ENCODE results near the gene ALDH1L1. TPM values are rescaled to one million over a fixed set of nuclear protein-coding genes. Genes with fewer than 3 reads are reported as not detected.

Gene ALDH1L1
- total RNA-seq, 2 donors from 2014 or later = 54.7 to 65.3 TPM

DNA sequence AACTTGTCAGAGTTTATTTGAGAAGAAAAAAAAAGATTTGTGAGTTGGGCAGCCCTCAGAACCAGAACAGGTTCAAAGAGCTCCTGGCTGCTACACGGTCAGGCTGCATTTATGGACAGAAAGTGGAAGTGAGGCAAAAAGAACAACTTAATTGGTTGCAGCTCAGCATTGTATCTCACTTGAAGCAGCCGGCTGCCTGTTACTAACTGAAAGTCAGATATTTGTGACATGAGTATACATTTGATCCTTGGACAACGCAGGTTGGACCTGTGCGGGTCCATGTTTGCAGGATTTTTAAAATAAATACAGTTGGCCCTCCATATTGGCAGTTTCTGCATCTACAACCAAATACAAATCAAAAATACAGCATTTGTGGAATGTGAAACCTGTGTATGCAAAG lies 7.5 kb upstream of the ALDH1L1 start:
- TF ChIP-seq, protein P1, sequence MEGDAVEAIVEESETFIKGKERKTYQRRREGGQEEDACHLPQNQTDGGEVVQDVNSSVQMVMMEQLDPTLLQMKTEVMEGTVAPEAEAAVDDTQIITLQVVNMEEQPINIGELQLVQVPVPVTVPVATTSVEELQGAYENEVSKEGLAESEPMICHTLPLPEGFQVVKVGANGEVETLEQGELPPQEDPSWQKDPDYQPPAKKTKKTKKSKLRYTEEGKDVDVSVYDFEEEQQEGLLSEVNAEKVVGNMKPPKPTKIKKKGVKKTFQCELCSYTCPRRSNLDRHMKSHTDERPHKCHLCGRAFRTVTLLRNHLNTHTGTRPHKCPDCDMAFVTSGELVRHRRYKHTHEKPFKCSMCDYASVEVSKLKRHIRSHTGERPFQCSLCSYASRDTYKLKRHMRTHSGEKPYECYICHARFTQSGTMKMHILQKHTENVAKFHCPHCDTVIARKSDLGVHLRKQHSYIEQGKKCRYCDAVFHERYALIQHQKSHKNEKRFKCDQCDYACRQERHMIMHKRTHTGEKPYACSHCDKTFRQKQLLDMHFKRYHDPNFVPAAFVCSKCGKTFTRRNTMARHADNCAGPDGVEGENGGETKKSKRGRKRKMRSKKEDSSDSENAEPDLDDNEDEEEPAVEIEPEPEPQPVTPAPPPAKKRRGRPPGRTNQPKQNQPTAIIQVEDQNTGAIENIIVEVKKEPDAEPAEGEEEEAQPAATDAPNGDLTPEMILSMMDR (IDR thresholded peaks at IDR 0.05) = no peak
- TF ChIP-seq POLR2A (IDR thresholded peaks at IDR 0.05) = no peak
- H3K27ac ChIP-seq = no peak overlapping the region
- peaks cover 19% of the 10 kb centered on the region for H3K4me1 ChIP-seq
- H3K4me3 ChIP-seq = no peak overlapping the region
- H3K27me3 ChIP-seq = no peaks in the 10 kb centered on the region
- intact Hi-C loops (cut with DNase I) = no loop called here
- ATAC-seq (no peak), DNase-seq (no peak)
- no peaks in the 10 kb centered on the region for H3K9me3 ChIP-seq
- WGBS, 2 donors = 81 to 90% methylated on average over 4 of the region's 4 CpGs
- no peaks in the 10 kb centered on the region for H3K36me3 ChIP-seq (replicated peaks in 1 of 2; ENCODE audit: insufficient read depth in 1 of 2, low read depth in 2 of 2)

DNA sequence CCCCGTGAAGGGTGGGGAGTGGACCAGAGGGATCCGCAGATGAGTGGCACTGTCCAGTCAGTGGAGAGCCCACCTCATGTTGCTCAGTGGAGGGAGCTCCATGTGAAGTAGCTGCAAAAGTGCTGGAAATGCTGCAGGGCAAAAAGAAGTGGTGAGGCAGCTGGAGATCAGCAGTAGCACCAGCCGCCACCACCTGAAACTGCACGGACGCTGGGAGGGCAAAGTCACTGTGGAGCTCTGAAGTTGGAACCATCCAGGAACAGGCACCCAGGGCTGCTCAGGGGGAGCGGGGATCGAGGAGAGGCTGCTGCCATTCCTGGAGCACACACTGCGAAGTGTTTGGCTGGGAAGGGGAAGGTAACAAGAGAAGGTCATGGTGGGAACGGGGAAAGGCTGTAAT lies 6.4 kb upstream of the ALDH1L1 start:
- no peaks in the 10 kb centered on the region for H3K27me3 ChIP-seq
- no peaks in the 10 kb centered on the region for H3K9me3 ChIP-seq
- intact Hi-C loops (cut with DNase I) = no loop called here
- no peak for DNase-seq
- TF ChIP-seq, protein P1 (IDR thresholded peaks at IDR 0.05) = no peak
- H3K4me1 ChIP-seq = peaks cover 27% of the 10 kb centered on the region
- H3K27ac ChIP-seq = no peak overlapping the region
- no peaks in the 10 kb centered on the region for H3K36me3 ChIP-seq (replicated peaks in 1 of 2; ENCODE audit: insufficient read depth in 1 of 2, low read depth in 2 of 2)
- WGBS, 2 donors = 91 to 93% methylated on average over 9 of the region's 9 CpGs
- H3K4me3 ChIP-seq = no peak overlapping the region
- ATAC-seq = no peak

DNA sequence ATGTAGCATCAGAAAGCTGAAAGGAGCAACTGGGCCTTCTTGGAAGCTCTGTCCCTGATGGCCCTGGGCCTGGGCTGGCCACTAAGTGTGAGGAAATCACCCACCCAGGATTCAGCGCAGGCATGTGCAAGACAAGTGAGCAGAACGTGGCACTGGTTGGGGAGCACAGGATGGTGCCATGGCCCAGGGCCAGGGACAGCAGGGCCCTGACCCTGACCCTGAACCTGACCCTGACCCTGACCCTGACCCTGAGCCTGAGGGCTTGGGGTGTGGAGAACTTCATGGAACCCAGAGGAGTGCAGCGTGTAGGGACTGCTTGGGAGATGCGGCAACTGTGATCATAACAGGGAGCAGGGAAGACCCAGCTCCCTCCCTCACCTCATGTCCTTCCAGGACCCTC lies 5.9 kb upstream of the ALDH1L1 start:
- DNase-seq = no peak
- ATAC-seq = no peak
- Histone ChIP-seq H3K36me3 (replicated peaks in 1 of 2; ENCODE audit: insufficient read depth in 1 of 2, low read depth in 2 of 2) (no peaks in the 10 kb centered on the region), H3K9me3 (no peaks in the 10 kb centered on the region), H3K4me1 (peaks cover 32% of the 10 kb centered on the region), H3K27me3 (no peaks in the 10 kb centered on the region), H3K27ac (no peak overlapping the region), H3K4me3 (no peak overlapping the region)
- TF ChIP-seq, protein P1 (IDR thresholded peaks at IDR 0.05) = no peak
- TF ChIP-seq POLR2A (IDR thresholded peaks at IDR 0.05) = no peak
- intact Hi-C loops (cut with DNase I) = no loop called here
- WGBS, 2 donors = 70 to 93% methylated on average over 2 to 4 of the region's 4 CpGs

DNA sequence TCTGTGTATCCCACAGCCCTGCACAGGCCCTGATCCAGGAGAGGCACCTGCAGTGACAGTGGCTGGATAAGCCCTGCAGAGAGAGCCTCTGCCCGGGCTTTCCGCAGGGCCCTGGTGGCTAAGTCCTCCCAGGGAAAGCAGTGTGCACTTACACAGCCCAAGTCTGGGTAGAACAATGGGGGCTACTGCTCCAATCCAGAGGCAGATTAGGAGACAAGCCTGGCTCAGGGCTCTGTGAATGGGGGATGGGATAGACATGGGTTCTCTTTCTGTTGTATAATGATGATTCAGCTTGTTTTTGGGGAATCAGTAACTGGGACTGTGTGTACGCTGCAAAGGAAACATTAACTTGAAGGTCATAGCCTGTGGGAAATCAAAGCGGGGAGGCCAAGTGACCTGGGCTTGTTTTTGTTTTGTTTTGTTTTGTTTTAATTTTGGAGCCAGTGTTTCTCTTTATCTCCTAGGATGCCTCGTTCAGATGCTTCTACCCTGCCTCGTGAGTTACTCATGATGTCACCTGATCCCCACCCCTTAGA lies 4.1 kb upstream of the ALDH1L1 start:
- TF ChIP-seq POLR2A (IDR thresholded peaks at IDR 0.05) = no peak
- TF ChIP-seq, protein P1 (IDR thresholded peaks at IDR 0.05) = no peak
- H3K4me1 ChIP-seq = peaks cover 36% of the 10 kb centered on the region
- peak overlapping the region in 3 of 4 donors; percentile 68 to 77 (median 72) for H3K27ac ChIP-seq
- no peak overlapping the region for H3K4me3 ChIP-seq
- no peaks in the 10 kb centered on the region for H3K27me3 ChIP-seq
- DNase-seq = peak in 2 of 4 donors; percentile 25 to 37
- intact Hi-C loops (cut with DNase I) = no loop called here
- H3K9me3 ChIP-seq = no peaks in the 10 kb centered on the region
- H3K36me3 ChIP-seq (replicated peaks in 1 of 2; ENCODE audit: insufficient read depth in 1 of 2, low read depth in 2 of 2) = no peaks in the 10 kb centered on the region
- ATAC-seq = no peak
- 48 to 50% methylated on average over 5 of the region's 6 CpGs for WGBS, 2 donors

DNA sequence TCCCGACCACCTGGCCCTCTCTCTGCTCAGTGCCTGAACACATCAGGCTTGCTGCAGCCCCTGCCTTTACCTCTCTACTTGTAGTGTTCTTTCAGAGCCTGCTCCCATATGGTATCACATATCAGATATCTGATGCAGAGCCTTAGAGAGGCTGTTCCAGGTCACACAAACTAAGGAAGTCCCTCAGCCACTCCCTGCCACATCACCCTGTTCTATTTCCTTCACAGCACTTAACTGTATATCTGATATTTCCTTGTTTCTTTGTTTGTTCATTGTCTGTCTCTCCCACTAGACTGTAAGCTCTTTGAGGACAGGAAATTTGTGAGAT lies 976 bp upstream of the ALDH1L1 start:
- intact Hi-C loops (cut with DNase I) = no loop called here

More for the DNA sequence above, 976 bp upstream of the ALDH1L1 start:
- DNase-seq (peak in 1 of 4 donors; percentile 31), ATAC-seq (peak; percentile 4)
- H3K9me3 ChIP-seq = no peaks in the 10 kb centered on the region
- no peaks in the 10 kb centered on the region for H3K36me3 ChIP-seq (replicated peaks in 1 of 2; ENCODE audit: insufficient read depth in 1 of 2, low read depth in 2 of 2)
- H3K4me1 ChIP-seq = peaks cover 47% of the 10 kb centered on the region
- no peaks in the 10 kb centered on the region for H3K27me3 ChIP-seq
- TF ChIP-seq POLR2A (IDR thresholded peaks at IDR 0.05) = no peak
- TF ChIP-seq, protein P1 (IDR thresholded peaks at IDR 0.05) = no peak
- 22 to 29% methylated on average over 1 of the region's 1 CpG for WGBS, 2 donors
- peak overlapping the region in 1 of 2 donors; percentile 47 for H3K4me3 ChIP-seq
- H3K27ac ChIP-seq = peak overlapping the region; percentile 98 to 99 (median 98)

Measured in body of pancreas (tissue), 4 donors.